HG02678 (cell line): ENCODE measurements around the gene PHF21B.
"Not testable (repeated sequence)": the region's sequence is repeated elsewhere in the genome, so short reads cannot be mapped to it uniquely, and the experiment has no call there.

Source experiments
- ATAC-seq: cut with Tn5 transposase; IDR thresholded peaks from one replicate; pipeline ENCODE4 v1.9.1; 2021; ENCODE audit warnings: mild to moderate bottlenecking, moderate library complexity; ENCODE audit not compliant: unreplicated experiment

The PHF21B gene

DNA sequence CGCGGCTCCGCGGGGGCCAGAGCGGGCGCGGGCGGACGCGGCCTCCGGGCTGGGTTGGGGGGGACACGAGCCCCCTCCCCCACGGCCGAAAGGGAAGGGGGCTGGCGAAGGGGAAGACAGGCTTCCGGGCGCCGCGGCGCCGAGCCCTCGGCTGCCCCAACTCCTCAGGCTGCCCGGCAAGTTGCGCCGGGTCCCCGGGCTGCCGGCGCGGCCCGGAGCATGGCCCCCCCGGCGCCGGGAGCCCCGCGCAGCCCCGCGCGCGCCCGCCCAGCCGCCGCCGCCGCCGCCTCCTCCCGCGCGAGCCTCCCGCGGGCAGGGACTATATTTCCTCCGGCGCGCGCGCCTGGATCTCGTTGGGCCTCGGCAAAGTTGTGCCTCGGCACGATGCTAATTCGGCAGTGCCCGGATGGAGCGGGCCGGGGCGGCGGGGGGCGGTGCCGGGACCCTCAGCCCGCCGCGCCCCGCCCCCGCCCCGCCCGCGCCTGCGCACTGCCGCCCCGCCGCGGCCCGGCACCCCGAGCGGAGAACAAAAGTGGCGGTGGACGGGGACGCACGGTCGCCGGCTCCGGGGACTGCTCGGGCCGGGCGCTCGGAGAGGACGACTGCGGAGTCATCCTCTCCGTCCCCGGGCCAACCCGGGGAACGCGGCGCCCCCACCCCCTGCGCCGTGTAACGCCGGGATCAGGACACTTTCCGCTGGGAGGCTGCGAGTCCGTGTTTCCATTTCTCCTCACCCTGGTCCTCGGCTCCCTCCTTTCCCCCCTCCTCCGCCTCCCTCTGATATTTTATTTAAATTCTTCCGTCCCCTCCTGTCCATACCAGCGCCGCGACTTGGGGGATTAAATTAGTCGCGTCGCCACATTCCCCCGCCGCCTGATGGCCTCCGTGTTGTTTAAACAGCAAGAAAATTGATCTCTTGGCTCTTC is at the start of gene PHF21B:
TSS of gene PHF21B (minus strand) at position 400 of the 926 bp plus-strand sequence. CDS start 456 bp downstream, outside the sequence.
- ATAC-seq: no peak

DNA sequence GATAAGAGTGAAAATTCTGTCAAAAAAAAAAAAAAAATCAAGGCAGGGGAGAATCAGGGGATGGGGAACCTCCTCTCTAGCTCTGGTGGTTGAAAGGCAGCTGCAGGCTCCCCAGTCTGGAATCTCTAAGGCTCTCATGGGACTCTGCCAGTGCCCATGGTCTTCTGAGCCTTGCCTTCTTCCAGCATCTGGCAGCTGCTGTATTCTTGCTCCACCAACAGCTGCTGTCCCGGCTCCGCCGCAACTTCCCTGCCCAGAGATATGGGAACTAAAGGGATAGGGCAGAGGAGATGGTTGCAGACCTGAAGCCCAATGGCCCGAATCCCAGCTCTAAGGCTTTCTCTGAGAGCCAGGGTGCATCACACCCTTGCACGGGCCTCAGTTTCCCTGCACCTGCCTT is 49.5 kb upstream of the PHF21B start:
- ATAC-seq: no peak

DNA sequence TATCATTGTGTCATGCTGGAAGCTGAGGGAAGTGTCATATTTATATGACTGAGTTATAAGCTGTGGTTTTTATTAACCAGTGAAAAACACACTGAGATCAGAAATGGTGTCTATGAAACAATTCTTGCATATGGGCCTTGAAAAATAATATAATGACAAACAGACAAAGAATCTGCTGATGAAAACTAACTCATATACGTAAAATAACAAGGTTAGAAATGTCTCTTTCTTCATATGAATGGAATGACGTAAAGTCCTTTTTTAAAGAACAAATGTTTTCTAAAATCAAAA is 48.8 kb upstream of the PHF21B start:
- no peak for ATAC-seq

DNA sequence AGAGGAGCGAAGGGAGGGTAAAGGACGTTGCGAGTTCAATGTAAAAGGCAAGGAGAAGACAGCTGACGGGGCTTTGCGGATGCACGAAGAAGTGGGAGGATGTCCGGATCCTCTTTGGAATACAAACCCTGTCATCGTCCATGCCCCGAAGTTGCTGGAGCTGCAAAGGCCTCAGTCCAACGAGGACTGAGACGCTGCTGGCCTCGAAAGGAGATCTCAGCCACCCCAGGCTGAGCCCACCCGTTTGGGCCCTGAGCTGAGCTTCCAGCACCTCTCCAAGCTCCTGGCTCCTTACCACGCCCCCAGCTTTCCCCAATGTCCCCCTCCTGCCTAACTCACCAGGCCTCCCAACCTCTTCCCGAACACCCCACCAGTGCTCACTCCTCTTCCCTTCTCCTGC is 46.1 kb upstream of the PHF21B start:
- no peak for ATAC-seq

DNA sequence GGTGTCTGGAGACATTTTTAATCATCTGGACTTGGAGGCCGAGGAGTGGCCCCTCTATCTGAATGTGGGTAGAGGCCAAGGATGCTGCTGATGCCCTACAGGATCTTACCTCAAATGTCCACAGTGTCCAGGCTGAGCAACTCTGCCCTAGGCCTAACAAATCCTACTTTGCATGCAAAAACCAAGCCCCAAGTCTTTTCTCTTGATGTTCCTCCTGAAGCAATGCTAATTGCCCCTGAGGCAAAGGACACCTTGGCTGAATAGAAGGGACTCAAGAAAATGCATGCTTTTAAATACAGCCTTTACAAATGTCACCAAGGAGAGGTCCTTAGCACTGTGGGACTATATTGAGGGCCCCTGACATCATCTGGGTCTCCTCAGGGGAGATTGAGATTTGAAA is 43.8 kb upstream of the PHF21B start:
- no peak for ATAC-seq

DNA sequence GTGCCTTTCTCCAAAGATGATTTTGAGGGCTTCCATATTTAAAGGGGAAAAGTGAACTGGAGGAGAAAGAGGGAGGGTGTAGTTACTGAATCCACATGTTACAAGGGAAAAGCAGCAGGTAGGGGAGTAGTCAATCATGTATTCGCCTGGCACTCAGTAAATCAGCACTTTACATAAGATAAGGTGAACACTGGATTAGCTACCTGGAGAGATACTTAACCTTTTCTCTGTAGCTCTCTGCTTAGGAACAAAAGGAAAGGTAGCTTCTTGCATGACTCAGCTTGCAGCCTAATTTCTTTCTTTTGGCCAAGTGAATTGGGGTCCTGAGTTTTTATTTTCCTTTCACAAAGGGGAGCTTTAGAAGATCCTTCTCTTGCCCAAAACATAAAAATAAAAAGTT is 43.3 kb upstream of the PHF21B start:
- ATAC-seq: no peak

DNA sequence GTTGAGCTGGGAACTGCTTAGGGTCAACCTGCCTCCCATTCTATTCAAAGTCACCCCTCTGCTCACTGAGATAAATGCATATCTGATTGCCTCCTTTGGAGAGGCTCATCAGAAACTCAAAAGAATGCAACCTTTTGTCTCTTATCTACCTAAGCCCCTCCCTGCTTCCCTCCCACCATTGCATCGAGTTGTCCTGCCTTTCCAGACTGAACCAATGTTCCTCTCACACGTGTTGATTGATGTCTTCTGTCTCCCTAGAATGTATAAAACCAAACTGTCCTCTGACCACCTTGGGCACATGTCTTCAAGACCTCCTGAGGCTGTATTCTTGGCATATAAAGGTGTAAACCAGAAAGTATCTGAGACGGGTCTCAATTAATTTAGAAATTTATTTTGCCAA is 42.9 kb upstream of the PHF21B start:
- ATAC-seq: not testable (repeated sequence)

DNA sequence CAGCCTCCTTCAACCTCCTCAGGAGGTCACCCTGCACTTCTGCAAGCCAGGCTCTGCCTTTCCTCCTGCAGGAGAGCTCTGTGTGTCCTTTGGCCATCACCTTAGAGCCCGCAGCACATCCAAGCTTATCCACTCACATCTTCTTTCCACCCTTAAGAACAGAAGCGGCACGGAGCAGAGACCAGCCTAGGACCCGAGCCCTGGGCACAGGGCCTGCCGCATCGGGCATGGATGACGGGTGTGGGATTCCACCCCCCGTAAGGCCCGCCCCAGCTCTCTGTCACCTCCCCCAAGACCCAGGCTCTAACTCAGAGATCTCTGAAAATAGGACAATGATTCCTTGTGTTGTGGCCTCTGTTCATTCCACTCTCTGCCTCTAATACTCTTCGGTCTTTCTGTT is 42.1 kb upstream of the PHF21B start:
- no peak for ATAC-seq

DNA sequence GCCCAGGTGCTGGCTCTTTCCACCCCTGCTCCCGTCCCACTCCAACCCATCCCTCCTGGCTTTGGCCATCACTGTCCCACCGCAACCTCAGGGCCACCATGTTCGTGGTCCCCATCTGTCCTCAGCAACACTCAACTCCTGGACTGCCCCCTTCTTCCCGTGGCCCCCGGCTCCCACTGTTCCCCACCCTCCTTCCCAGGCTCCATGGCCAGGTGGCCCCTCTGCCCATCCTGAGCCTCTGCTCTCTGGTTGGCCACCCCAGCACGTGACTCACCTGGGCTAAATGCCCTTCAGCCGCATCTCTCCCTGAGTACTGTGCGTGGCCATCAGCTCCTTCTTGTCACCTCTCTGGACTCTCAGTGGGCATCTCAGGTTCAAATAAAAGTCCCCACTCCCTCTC is 41.6 kb upstream of the PHF21B start:
- ATAC-seq: no peak

DNA sequence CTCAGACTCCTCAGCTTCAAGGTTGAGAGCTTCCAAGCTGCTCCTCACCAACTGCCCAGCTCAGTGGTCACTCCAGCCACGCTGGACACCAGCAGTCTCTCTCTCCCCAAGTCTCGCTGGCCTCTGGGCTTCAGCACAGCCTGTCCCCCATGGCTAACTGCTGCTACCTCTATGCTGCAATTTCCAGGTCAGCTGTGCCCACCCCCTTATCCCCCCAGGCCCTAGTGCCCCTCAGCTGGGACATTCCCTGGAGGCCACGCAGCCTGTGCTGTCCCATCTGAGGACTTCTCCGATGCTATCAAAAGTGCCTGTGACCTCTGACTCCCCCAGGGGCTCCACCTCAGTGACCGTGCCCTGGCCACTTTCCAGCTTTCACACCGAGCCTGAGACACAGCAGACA is 37.5 kb upstream of the PHF21B start:
- no peak for ATAC-seq

DNA sequence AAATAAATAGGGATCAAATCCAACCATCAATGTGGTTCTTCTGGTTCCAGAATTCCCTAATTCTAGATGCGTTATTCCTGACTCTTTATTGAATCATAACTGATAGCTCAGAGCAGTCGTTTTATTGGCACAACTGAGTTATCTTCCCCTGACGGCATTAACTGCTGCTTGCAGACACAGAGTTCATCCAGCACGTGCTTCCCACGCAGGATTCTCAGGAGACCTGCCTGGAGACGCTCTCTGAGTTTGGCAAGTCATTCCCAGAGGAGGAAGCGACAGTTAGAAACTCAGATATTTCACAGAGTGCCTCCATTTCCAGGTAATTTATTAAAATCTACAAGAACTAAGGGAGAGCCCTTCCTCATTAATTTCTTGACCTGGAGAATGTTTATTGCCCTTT is 35.4 kb upstream of the PHF21B start:
- no peak for ATAC-seq

DNA sequence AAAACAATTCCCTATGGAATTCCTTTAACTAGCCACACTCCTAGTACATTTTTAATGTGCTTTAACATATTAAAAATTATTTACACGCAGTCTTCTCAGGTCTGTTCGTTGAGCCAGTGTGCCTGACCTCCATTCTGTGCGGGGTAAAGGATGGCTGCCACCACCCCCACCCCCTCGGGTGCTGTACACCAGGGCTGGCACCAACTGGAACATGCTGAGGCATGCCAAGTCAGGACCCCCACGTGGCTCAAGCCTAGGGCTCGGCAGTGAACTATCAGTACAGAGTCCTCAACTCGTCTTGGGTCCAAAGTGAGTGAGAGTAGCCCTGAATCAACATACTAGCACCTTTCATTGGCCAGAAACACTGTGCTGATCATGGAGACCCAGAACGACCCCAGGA is 32.5 kb upstream of the PHF21B start:
- no peak for ATAC-seq

DNA sequence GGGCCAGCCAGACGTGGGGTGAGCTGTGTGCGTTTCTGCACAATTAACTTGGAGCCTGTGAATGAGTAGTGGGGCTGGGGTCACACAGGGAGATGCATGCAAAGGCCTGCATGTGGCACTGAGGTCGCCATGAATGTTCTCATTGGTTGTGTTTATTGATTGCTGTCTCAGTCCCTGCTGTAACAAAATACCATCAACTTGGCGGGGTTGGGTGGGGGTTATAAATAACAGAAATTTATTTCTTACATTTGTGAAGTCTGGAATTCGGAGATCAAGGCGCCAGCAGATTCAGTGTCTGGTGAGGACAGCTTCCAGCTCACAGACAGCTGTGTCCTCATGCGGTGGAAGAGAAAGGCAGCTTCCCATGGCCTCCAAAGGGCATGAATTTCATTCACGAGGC is 29.3 kb upstream of the PHF21B start:
- ATAC-seq: no peak

DNA sequence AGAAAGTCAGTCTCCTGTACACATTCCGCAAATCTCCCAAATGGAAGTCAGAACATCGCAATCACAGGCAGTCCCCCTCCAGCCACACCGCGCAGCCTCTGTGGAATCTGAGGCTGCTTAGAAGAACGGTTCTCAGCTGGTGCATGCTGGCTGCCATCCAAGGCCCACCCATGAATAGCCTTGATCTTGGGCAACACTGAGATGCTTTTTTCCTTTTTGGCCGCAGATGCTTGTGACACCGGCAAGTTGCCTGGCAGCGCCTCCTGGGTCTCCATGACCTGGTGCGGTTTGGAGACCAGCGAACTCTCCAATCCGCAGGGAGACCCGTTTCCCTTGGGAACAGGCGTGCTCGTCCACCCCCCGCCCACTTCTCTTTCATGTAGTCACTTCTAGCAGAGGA is 26.3 kb upstream of the PHF21B start:
- ATAC-seq: no peak

DNA sequence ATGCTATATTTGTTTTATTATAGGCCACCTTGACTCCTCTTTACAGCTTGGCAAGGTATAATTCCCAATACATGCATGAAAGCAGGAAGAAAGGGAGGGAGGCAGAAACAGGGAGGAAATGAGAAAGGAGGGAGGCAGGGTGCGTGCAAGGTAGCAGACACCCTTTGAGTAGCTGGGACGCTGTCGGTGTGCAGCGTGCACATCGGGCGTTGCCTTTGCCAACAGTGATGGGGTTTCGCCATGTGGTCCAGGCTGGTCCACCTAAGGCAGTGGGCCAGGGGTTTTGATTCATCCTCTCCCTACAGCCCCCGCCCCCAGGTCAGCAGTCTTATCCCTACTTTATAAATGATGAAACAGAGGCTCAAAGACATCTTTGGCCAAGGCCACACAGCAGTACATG is 25.0 kb upstream of the PHF21B start:
- ATAC-seq: no peak

DNA sequence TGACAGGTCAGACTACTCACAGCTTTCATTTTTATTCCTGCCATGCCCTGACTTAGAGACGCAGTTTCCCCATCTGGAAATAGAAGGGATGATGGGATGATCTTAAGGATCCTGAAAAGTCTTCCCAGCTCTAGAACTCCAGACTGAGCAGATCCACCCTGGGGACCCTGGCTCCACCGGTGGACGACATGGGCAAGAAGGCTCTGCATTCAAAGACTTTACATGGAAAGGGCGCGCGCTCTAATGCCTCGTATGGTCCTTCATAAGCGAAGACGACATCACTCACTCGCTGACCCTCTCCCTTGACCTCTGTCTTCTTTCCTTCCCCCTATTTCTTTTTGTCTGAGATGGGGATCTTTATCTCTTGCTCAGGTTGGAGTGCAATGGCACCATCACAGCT is 24.4 kb upstream of the PHF21B start:
- no peak for ATAC-seq

DNA sequence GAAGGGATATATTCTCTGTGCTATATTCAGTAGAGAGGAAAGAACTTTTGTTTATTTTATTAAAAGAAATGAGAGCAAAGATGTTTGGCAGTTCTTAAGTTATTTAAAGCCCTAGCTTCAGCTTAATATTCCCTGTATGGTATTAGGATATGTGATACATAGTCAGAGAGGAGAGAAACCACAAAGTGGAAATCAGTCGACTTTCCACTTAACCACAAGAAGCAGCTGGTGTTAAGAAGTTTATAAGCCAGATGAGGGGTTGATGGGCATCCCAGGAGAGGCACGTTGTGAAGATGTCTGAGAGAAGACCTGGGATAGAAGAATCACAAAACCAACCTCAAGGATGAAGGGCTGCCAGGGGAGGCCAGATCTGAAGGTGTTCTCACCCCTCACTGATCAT is 23.3 kb upstream of the PHF21B start:
- ATAC-seq: no peak

DNA sequence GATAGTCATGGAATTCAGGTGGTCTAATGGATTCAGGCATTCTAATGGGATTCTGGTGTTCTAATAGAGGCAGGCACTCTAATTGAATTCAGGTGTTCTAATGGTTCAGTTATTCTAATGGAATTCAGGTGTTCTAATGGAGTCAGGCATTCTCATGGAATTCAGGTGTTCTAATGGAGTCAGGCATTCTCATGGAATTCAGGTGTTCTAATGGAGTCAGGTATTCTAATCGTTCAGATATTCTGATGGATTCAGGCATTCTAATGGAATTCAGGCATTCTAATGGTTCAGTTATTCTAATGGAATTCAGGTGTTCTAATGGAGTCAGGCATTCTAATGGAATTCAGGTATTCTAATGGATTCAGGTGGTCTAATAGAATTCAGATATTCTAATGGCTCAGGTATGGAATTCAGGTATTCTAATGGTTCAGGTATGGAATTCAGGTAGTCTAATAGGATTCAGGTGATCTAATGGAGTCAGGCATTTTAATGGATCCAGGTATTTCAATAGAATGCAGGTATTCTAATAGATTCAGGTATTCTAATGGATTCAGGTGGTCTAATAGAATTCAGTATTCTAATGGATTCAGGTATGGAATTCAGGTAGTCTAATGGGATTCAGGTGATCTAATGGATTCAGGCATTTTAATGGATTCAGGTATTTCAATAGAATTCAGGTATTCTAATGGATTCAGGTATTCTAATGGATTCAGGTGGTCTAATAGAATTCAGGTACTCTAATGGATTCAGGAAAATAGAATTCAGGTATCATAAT is 22.0 kb upstream of the PHF21B start:
- no peak for ATAC-seq

DNA sequence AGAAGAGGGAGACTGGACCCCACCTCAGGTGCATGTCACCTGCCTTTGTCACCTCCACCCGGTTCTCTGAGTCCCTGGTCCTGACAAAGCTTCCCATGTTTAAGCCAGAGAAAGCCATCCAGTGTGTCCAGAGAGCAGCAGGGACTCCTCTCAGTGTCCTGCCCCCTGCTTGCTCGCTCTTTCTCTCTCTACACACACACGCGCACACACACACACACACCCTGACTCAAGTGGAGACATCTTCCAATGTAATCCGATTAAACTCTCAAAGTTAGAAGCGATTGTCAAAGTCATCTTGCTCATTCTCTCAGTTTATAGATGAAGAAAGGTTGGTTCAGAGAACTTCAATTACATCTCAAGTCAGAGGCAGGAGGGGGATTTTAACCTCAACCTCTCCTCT is 19.7 kb upstream of the PHF21B start:
- ATAC-seq: no peak

DNA sequence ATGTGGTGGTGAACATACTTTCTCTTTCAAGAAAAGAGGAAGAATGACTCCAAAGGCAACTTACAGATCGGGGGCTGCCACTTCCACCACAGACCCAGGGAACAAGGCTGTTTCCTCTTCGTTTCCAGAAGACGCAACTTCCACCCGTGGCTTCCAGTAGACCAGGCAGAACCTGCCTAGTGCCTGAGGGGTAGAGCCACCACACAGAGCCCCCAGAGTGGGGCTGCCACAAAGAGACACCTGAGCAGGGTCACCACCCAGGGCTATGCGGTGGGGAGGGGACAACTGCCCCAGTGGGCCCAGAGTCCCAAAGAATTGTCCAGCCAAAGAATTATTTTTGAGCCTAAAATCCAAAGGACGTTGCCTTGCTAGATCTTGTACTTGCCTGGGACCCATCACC is 16.7 kb upstream of the PHF21B start:
- ATAC-seq: no peak

DNA sequence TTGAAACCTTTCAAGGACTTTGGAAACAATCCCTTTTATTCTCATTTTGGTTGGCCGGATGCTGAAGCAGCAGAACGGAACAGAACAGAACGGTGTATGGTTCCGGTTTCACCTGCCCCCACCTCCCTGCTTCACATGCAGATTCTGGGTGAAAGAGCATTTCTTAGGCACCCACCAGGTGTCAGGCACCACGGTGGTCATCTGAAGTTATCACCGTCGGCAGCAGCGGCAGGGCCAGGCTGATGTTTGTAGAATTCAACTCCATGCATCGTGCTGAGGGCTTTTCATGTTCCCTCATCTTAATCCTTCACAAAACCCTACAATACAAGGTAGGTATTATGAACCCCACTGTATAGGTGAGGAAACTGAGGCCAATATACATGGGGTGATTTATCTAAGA is 13.6 kb upstream of the PHF21B start:
- ATAC-seq: no peak

DNA sequence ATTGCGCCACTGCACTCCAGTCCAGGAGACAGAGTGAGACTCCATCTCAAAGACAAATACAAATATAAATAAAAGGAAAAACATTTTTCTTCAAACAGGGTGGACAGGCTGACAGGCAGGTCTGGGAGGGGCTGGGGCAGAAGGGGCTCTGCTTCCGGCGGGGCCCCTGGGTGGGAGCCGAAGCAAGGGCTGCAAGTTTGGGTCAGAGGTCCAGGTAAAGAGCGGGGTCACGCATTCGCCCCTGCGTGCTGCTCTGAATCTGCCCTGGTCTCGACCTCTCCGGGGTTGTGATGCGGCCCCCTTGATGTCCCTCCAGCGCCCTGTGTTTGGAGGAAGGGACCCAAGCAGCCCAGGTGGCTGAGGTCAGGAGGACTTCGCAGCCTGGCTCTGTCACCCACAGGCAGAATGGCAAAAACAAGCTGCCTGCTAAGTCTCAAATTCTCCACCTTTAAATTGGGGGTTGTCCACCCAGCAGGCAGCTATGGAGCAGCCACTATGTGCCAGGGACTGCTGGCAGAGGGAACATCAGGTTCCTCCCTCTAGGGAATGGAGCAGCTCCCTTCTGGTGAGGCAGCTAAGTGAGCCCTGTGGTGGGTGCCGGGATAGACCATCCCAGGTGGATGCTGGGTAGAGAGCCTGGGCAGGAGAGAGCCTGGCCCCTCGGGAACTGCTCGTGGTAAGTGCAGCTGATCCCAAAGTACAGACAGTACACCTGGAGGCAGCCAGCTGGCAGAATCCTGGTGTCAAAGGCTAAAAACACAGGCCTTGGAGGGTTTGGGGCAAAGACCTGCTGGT is 10.3 kb upstream of the PHF21B start:
- no peak for ATAC-seq
